IMR-90 (cell line): ENCODE results near the gene RANBP3.

Experiments used
- CTCF ChIP-seq: conservative IDR thresholded peaks from 2 replicates; pipeline ENCODE4 v1.5.1; 2012; ENCODE audit warnings: mild to moderate bottlenecking, low read depth, low read length, improper control_type of control experiment
- MAFK ChIP-seq: IDR thresholded peaks from 2 replicates; pipeline ENCODE4 v1.6.1; 2012; ENCODE audit warnings: low read depth, low read length, improper control_type of control experiment
- POLR2A ChIP-seq: IDR thresholded peaks from 2 replicates; pipeline ENCODE4 v1.6.1; 2012; ENCODE audit warnings: mild to moderate bottlenecking, low read depth, low read length
- TF ChIP-seq, protein P1 (sequence below): fragments of 150-350 bp; IDR thresholded peaks from 2 replicates; pipeline ENCODE4 v1.6.1; 2016; ENCODE audit warnings: low read depth, mild to moderate bottlenecking, low read length, moderate library complexity, borderline replicate concordance

DNA sequence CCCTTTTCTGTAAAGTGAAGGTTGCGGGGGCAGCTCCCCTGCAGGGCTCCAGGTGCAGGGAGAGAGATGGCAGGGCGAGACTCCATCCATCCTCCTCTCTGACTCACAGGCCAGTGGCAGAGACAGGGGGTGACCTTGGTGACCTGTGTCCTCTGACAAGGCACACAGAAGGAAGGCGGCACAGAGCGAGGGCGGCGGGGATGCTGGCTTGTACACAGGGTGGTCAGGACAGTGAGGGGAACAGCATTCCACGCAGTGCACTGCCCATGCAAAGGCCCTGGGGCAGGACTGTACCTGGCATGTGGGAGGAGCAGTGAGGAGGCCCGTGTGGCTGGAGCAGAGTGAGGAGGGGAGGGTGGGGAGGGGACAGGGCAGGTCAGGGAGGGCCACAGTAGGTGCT is 82.0 kb downstream of the RANBP3 start:
- TF ChIP-seq CTCF = no peak
- TF ChIP-seq POLR2A = no peak
- TF ChIP-seq, protein P1, sequence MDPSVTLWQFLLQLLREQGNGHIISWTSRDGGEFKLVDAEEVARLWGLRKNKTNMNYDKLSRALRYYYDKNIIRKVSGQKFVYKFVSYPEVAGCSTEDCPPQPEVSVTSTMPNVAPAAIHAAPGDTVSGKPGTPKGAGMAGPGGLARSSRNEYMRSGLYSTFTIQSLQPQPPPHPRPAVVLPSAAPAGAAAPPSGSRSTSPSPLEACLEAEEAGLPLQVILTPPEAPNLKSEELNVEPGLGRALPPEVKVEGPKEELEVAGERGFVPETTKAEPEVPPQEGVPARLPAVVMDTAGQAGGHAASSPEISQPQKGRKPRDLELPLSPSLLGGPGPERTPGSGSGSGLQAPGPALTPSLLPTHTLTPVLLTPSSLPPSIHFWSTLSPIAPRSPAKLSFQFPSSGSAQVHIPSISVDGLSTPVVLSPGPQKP = no peak
- no peak for TF ChIP-seq MAFK
